DOHH2 (cell line): ENCODE data around the gene TSNAX.

ENCODE experiments used
- H3F3A ChIP-seq: fragments of 200-600 bp; sonication (generic), shearing (Covaris generic); 2 replicates; pipeline ENCODE4 v1.6.0; 2016; ENCODE audit warnings: antibody characterized with exemption, mild to moderate bottlenecking; ENCODE audit not compliant: control insufficient read depth, insufficient read depth
- H3K27ac ChIP-seq: fragments of 200-600 bp; sonication (generic); 2 replicates; pipeline ENCODE4 v1.5.1; 2014; ENCODE audit warnings: low read depth, mild to moderate bottlenecking, low read length, moderate library complexity
- H3K27me3 ChIP-seq: fragments of 200-600 bp; sonication (generic); 2 replicates; pipeline ENCODE4 v1.6.1; 2014; ENCODE audit warnings: mild to moderate bottlenecking, low read length, mixed read lengths; ENCODE audit not compliant: control insufficient read depth
- H3K36me3 ChIP-seq: fragments of 200-600 bp; sonication (generic); 2 replicates; pipeline ENCODE4 v1.6.1; 2014; ENCODE audit warnings: mild to moderate bottlenecking, low read length, moderate library complexity, mixed read lengths; ENCODE audit not compliant: control insufficient read depth
- H3K4me1 ChIP-seq: fragments of 200-600 bp; sonication (generic); 2 replicates; pipeline ENCODE4 v1.6.1; 2014; ENCODE audit warnings: mild to moderate bottlenecking, low read length, mixed read lengths; ENCODE audit not compliant: control insufficient read depth
- H3K4me2 ChIP-seq: fragments of 200-600 bp; sonication (generic); 2 replicates; pipeline ENCODE4 v1.6.0; 2014; ENCODE audit warnings: mild to moderate bottlenecking, low read length, moderate library complexity
- H3K4me3 ChIP-seq: fragments of 200-600 bp; sonication (generic); 2 replicates; pipeline ENCODE4 v1.5.1; 2014; ENCODE audit warnings: mild to moderate bottlenecking, low read length, mixed read lengths
- H3K79me2 ChIP-seq: fragments of 200-600 bp; sonication (generic); 2 replicates; pipeline ENCODE4 v1.6.1; 2014; ENCODE audit warnings: mild to moderate bottlenecking, low read length, mixed read lengths; ENCODE audit not compliant: control insufficient read depth
- H3K9me2 ChIP-seq: fragments of 200-600 bp; sonication (generic); replicated peaks from 2 replicates; pipeline ENCODE4 v1.6.1; 2014; ENCODE audit warnings: mild to moderate bottlenecking, low read length, mixed read lengths; ENCODE audit not compliant: control insufficient read depth
- H3K9me3 ChIP-seq: fragments of 200-600 bp; sonication (generic); 2 replicates; pipeline ENCODE4 v1.6.1; 2014; ENCODE audit warnings: antibody characterized with exemption, low read length, mixed read lengths; ENCODE audit not compliant: control insufficient read depth, insufficient read depth
- H4K20me1 ChIP-seq: fragments of 200-600 bp; sonication (generic); 2 replicates; pipeline ENCODE4 v1.6.0; 2014; ENCODE audit warnings: low read depth, mild to moderate bottlenecking, antibody characterized with exemption, low read length, moderate library complexity; ENCODE audit not compliant: control insufficient read depth, insufficient read depth
- CTCF ChIP-seq: fragments of 200-600 bp; sonication (generic); IDR thresholded peaks from one replicate; pipeline ENCODE4 v1.5.1; 2014; ENCODE audit warnings: antibody characterized with exemption, mild to moderate bottlenecking, low read depth, low read length; ENCODE audit not compliant: poor library complexity, severe bottlenecking
- EZH2phosphoT487 ChIP-seq: fragments of 200-600 bp; sonication (generic); IDR thresholded peaks from 2 replicates; pipeline ENCODE4 v1.6.1; 2017; ENCODE audit warnings: borderline replicate concordance, mild to moderate bottlenecking, antibody characterized with exemption, low read length, moderate library complexity, mixed read lengths

TSNAX gene

GRCh38 chr1:231610388-231610787 lies 81.9 kb downstream of the TSNAX start:
- no peak overlapping the region for H3K4me2 ChIP-seq
- TF ChIP-seq EZH2phosphoT487 (no peak), CTCF (no peak)
- H3K4me3 ChIP-seq, result no peak overlapping the region
- H3K27ac ChIP-seq, result no peak overlapping the region
- peaks cover 22% of the 10 kb centered on the region for H3K4me1 ChIP-seq
- H3K36me3 ChIP-seq, result no peaks in the 10 kb centered on the region
- peaks cover 49% of the 10 kb centered on the region for H3K27me3 ChIP-seq
- H3K79me2 ChIP-seq, result no peaks in the 10 kb centered on the region
- no peaks in the 10 kb centered on the region for H3K9me2 ChIP-seq
- peaks cover 10% of the 10 kb centered on the region; the same call in 1 of the 2 replicates for H3K9me3 ChIP-seq
- H3F3A ChIP-seq, result no peaks in the 10 kb centered on the region
- peaks cover 3% of the 10 kb centered on the region; the same call in 1 of the 2 replicates for H4K20me1 ChIP-seq

GRCh38 chr1:231611111-231611510 lies 82.6 kb downstream of the TSNAX start:
- no peaks in the 10 kb centered on the region for H3K79me2 ChIP-seq
- peaks cover 44% of the 10 kb centered on the region for H3K27me3 ChIP-seq
- H3K9me2 ChIP-seq, result no peaks in the 10 kb centered on the region
- TF ChIP-seq EZH2phosphoT487 (no peak), CTCF (no peak)
- H3K9me3 ChIP-seq, result peaks cover 10% of the 10 kb centered on the region; the same call in 1 of the 2 replicates
- H4K20me1 ChIP-seq, result peaks cover 3% of the 10 kb centered on the region; the same call in 1 of the 2 replicates
- no peaks in the 10 kb centered on the region for H3K36me3 ChIP-seq
- H3K4me1 ChIP-seq, result peaks cover 22% of the 10 kb centered on the region
- H3K27ac ChIP-seq, result no peak overlapping the region
- H3K4me3 ChIP-seq, result no peak overlapping the region
- no peak overlapping the region for H3K4me2 ChIP-seq
- no peaks in the 10 kb centered on the region for H3F3A ChIP-seq

GRCh38 chr1:231611851-231612250 lies 83.4 kb downstream of the TSNAX start:
- Histone ChIP-seq H3K27ac (no peak overlapping the region), H3K9me2 (no peaks in the 10 kb centered on the region), H3F3A (no peaks in the 10 kb centered on the region), H3K36me3 (no peaks in the 10 kb centered on the region), H3K27me3 (peaks cover 51% of the 10 kb centered on the region), H3K4me3 (no peak overlapping the region; the same call in 1 of the 2 replicates), H3K4me1 (peaks cover 22% of the 10 kb centered on the region), H3K79me2 (no peaks in the 10 kb centered on the region), H3K4me2 (peak overlapping the region; percentile 63), H4K20me1 (peaks cover 3% of the 10 kb centered on the region; the same call in 1 of the 2 replicates), H3K9me3 (peaks cover 10% of the 10 kb centered on the region; the same call in 1 of the 2 replicates)
- no peak for TF ChIP-seq CTCF
- no peak for TF ChIP-seq EZH2phosphoT487
